ENCODE data around the gene RNASEH2C. TPM values are rescaled to one million over a fixed set of nuclear protein-coding genes. Genes with fewer than 3 reads are reported as not detected.
"Not testable (repeated sequence)": the region's sequence is repeated elsewhere in the genome, so short reads cannot be mapped to it uniquely, and the experiment has no call there.

Gene RNASEH2C
- polyA plus RNA-seq, 3 donors, result 46.8 to 53.6 (median 51.3) TPM

- DNase-seq, result no peak
Measured at GRCh38 chr11:65696802-65697552, 23.6 kb downstream of the RNASEH2C start.

GRCh38 chr11:65695459-65696241, 24.9 kb downstream of the RNASEH2C start:
- peak; percentile 24 for DNase-seq

- no peak for DNase-seq
Measured at GRCh38 chr11:65692367-65692766, 28.2 kb downstream of the RNASEH2C start.

- not testable (repeated sequence) for DNase-seq
Measured at GRCh38 chr11:65691847-65692246, 28.8 kb downstream of the RNASEH2C start.

- DNase-seq, result no peak
Measured at GRCh38 chr11:65685981-65686380, 34.6 kb downstream of the RNASEH2C start.

- DNase-seq, result not testable (repeated sequence)
Measured at GRCh38 chr11:65683480-65683879, 37.1 kb downstream of the RNASEH2C start.

GRCh38 chr11:65680192-65680743, 40.3 kb downstream of the RNASEH2C start:
- DNase-seq, result no peak

GRCh38 chr11:65672982-65673381, 47.6 kb downstream of the RNASEH2C start:
- DNase-seq, result no peak

- DNase-seq, result no peak
Measured at GRCh38 chr11:65672180-65672860, 48.3 kb downstream of the RNASEH2C start.

Other genes with a start within 250 kb of the RNASEH2C start
- gene MALAT1, start 221.8 kb downstream of the RNASEH2C start, polyA plus RNA-seq (ENCODE audit: insufficient read length in 3 of 3), result 1,000 to 10,000 TPM in 2 of 3 donors, 100 to 1,000 TPM in 1; 788 to 1,101 (median 1,002) TPM
- 10 to 100 TPM; 77.3 to 92.5 (median 81.5) TPM for gene SCYL1, start 195.7 kb downstream of the RNASEH2C start, polyA plus RNA-seq (ENCODE audit: insufficient read length in 3 of 3)
- gene LTBP3, start 162.4 kb downstream of the RNASEH2C start, polyA plus RNA-seq (ENCODE audit: insufficient read length in 3 of 3), result 100 to 1,000 TPM; 132 to 148 (median 146) TPM
- 10 to 100 TPM; 55.5 to 72.1 (median 62.8) TPM for gene ZNRD2, start 150.3 kb downstream of the RNASEH2C start, polyA plus RNA-seq (ENCODE audit: insufficient read length in 3 of 3)
- 10 to 100 TPM; 21.2 to 35.4 (median 25.4) TPM for gene FAM89B, start 148.3 kb downstream of the RNASEH2C start, polyA plus RNA-seq (ENCODE audit: insufficient read length in 3 of 3)
- gene EHBP1L1, start 144.7 kb downstream of the RNASEH2C start, polyA plus RNA-seq (ENCODE audit: insufficient read length in 3 of 3), result 10 to 100 TPM; 12.5 to 18.8 (median 18.2) TPM
- under 1 TPM; 0.21 to 0.27 (median 0.27) TPM for gene KCNK7, start 125.0 kb downstream of the RNASEH2C start, polyA plus RNA-seq (ENCODE audit: insufficient read length in 3 of 3)
- 10 to 100 TPM; 47.4 to 60.4 (median 49.3) TPM for gene MAP3K11, start 106.6 kb downstream of the RNASEH2C start, polyA plus RNA-seq (ENCODE audit: insufficient read length in 3 of 3)
- 10 to 100 TPM; 35.5 to 43.8 (median 39.2) TPM for gene PCNX3, start 105.0 kb downstream of the RNASEH2C start, polyA plus RNA-seq (ENCODE audit: insufficient read length in 3 of 3)
- 10 to 100 TPM; 24.1 to 34.5 (median 34.3) TPM for gene SIPA1, start 82.7 kb downstream of the RNASEH2C start, polyA plus RNA-seq (ENCODE audit: insufficient read length in 3 of 3)
- 10 to 100 TPM; 54.3 to 60.4 (median 60.4) TPM for gene RELA, start 57.9 kb downstream of the RNASEH2C start, polyA plus RNA-seq (ENCODE audit: insufficient read length in 3 of 3)
- gene KAT5, start 8.5 kb downstream of the RNASEH2C start, polyA plus RNA-seq (ENCODE audit: insufficient read length in 3 of 3), result 10 to 100 TPM; 73.1 to 83.6 (median 73.5) TPM
- 10 to 100 TPM in 2 of 3 donors, 1 to 10 TPM in 1; 7.9 to 10.9 (median 10.8) TPM for gene AP5B1, start 60.2 kb upstream of the RNASEH2C start, polyA plus RNA-seq (ENCODE audit: insufficient read length in 3 of 3)
- gene OVOL1, start 66.3 kb upstream of the RNASEH2C start, polyA plus RNA-seq (ENCODE audit: insufficient read length in 3 of 3), result 10 to 100 TPM; 14.6 to 17.3 (median 17.1) TPM
- gene SNX32, start 113.2 kb upstream of the RNASEH2C start, polyA plus RNA-seq (ENCODE audit: insufficient read length in 3 of 3), result 1 to 10 TPM; 2.1 to 3.3 (median 2.3) TPM
- gene CFL1, start 137.4 kb upstream of the RNASEH2C start, polyA plus RNA-seq (ENCODE audit: insufficient read length in 3 of 3), result 100 to 1,000 TPM; 739 to 933 (median 787) TPM
- gene MUS81, start 139.6 kb upstream of the RNASEH2C start, polyA plus RNA-seq (ENCODE audit: insufficient read length in 3 of 3), result 10 to 100 TPM; 50.2 to 59.8 (median 53.4) TPM
- gene EFEMP2, start 152.0 kb upstream of the RNASEH2C start, polyA plus RNA-seq (ENCODE audit: insufficient read length in 3 of 3), result 100 to 1,000 TPM; 111 to 137 (median 118) TPM
- gene CTSW, start 159.0 kb upstream of the RNASEH2C start, polyA plus RNA-seq (ENCODE audit: insufficient read length in 3 of 3), result 1 to 10 TPM in 2 of 3 donors, under 1 TPM in 1; 0.73 to 1.5 (median 1.5) TPM
- gene FIBP, start 167.7 kb upstream of the RNASEH2C start, polyA plus RNA-seq (ENCODE audit: insufficient read length in 3 of 3), result 10 to 100 TPM; 86.5 to 95.6 (median 94.2) TPM
- 10 to 100 TPM; 10.6 to 20.8 (median 13.6) TPM for gene CCDC85B, start 169.9 kb upstream of the RNASEH2C start, polyA plus RNA-seq (ENCODE audit: insufficient read length in 3 of 3)
- gene FOSL1, start 179.6 kb upstream of the RNASEH2C start, polyA plus RNA-seq (ENCODE audit: insufficient read length in 3 of 3), result under 1 TPM in 1 of 3 donors, not detected in 2; 0.14 TPM
- 10 to 100 TPM; 35.3 to 46.2 (median 44.4) TPM for gene C11orf68, start 198.3 kb upstream of the RNASEH2C start, polyA plus RNA-seq (ENCODE audit: insufficient read length in 3 of 3)
- 100 to 1,000 TPM in 1 of 3 donors, 10 to 100 TPM in 2; 82.5 to 112 (median 93.0) TPM for gene DRAP1, start 198.6 kb upstream of the RNASEH2C start, polyA plus RNA-seq (ENCODE audit: insufficient read length in 3 of 3)
- gene TSGA10IP, start 224.7 kb upstream of the RNASEH2C start, polyA plus RNA-seq (ENCODE audit: insufficient read length in 3 of 3), result under 1 TPM in 2 of 3 donors, not detected in 1; 0.18 to 0.28 TPM
- gene SART1, start 240.9 kb upstream of the RNASEH2C start, polyA plus RNA-seq (ENCODE audit: insufficient read length in 3 of 3), result 10 to 100 TPM; 50.1 to 57.6 (median 55.5) TPM